A549 (cell line): Measurements from ENCODE around the gene RBMS3. TPM values are rescaled to one million over a fixed set of nuclear protein-coding genes. Genes with fewer than 3 reads are reported as not detected.

Source experiments
- ATAC-seq, 2 experiments: fragments of 200-7000 bp in 1 of 2; fragments of >200 bp in 1 of 2; cut with Nextera tagmentation in 1 of 2; cut with Tn5 transposase in 1 of 2; 3 replicates each; pipeline versions ENCODE4 v1.8.0 to v1.9.1; 2018 to 2020; ENCODE audit warnings: mild to moderate bottlenecking in 1 of 2, moderate library complexity in 1 of 2
- CTCF ChIA-PET: fragments of 300-600 bp; sonication (Branson Sonifier 250); formaldehyde crosslinking; extraction: SDS; loops from one replicate; lab custom pipeline; 2021; ENCODE audit warnings: antibody characterized with exemption, inconsistent platforms; lab: Yijun Ruan, JAX
- POLR2A ChIA-PET: fragments of 350-600 bp; formaldehyde crosslinking; extraction: SDS; loops from one replicate; lab custom pipeline; 2021; ENCODE audit warnings: antibody characterized with exemption, inconsistent platforms; lab: Yijun Ruan, JAX
- DNase-seq, 2 experiments: peaks; one replicate each; pipeline versions ENCODE4 v3.0.0 to v3.0.0-alpha.2; 2011 to 2016; ENCODE audit warnings: low read depth in 1 of 2, low spot score in 1 of 2
- FAIRE-seq: peaks from 2 replicates; lab custom pipeline; 2011; peaks lifted over from hg19 to GRCh38; lab: Jason Lieb, UNC
- H3K27ac ChIP-seq, 2 experiments: fragments of >200 bp; sonication (Bioruptor Twin); formaldehyde crosslinking; 3 replicates each; pipeline ENCODE4 v1.5.1; 2016 to 2017
- H3K4me1 ChIP-seq: fragments of >200 bp; sonication (Bioruptor Twin); formaldehyde crosslinking; 3 replicates; pipeline ENCODE4 v1.6.1; 2016
- H3K4me2 ChIP-seq: fragments of >200 bp; sonication (Bioruptor Twin); formaldehyde crosslinking; 3 replicates; pipeline ENCODE4 v1.6.1; 2016
- H3K4me3 ChIP-seq: fragments of >200 bp; sonication (Bioruptor Twin); formaldehyde crosslinking; 3 replicates; pipeline ENCODE4 v1.5.1; 2016
- H3K9me3 ChIP-seq: fragments of >200 bp; sonication (Bioruptor Twin); formaldehyde crosslinking; 3 replicates; pipeline ENCODE4 v1.6.1; 2016
- ATOH8 ChIP-seq: fragments of 250-450 bp; sonication (Bioruptor Pico); IDR thresholded peaks from 2 replicates; pipeline ENCODE4 v1.5.0; 2020; ENCODE audit warnings: low read depth, mild to moderate bottlenecking, moderate library complexity
- CBX8 ChIP-seq: fragments of 200-600 bp; sonication (generic); IDR thresholded peaks from 2 replicates; pipeline ENCODE4 v1.6.1; 2016
- CTCF ChIP-seq: fragments of >200 bp; sonication (Bioruptor Twin); formaldehyde crosslinking; IDR thresholded peaks from 3 replicates; pipeline ENCODE4 v1.5.1; 2016
- E2F6 ChIP-seq: IDR thresholded peaks from 2 replicates; pipeline ENCODE4 v1.6.1; 2012; ENCODE audit warnings: low read depth, borderline replicate concordance
- ELK1 ChIP-seq: fragments of 150-350 bp; IDR thresholded peaks from 2 replicates; pipeline ENCODE4 v1.6.1; 2014; ENCODE audit warnings: low read depth, mild to moderate bottlenecking, low read length
- FOSB ChIP-seq: fragments of 250-450 bp; sonication (Bioruptor Pico); IDR thresholded peaks from 2 replicates; pipeline ENCODE4 v1.5.0; 2020; ENCODE audit warnings: mild to moderate bottlenecking, moderate library complexity
- GATA3 ChIP-seq: IDR thresholded peaks from 2 replicates; pipeline ENCODE4 v1.6.1; 2012; ENCODE audit warnings: borderline replicate concordance
- HDAC2 ChIP-seq: fragments of 200-600 bp; sonication (generic); IDR thresholded peaks from 2 replicates; pipeline ENCODE4 v1.6.1; 2016
- HES2 ChIP-seq: fragments of >200 bp; sonication (Bioruptor Twin); formaldehyde crosslinking; IDR thresholded peaks from 2 replicates; pipeline ENCODE4 v1.6.1; 2016
- HOXB5 ChIP-seq: fragments of 250-450 bp; sonication (Bioruptor Pico); IDR thresholded peaks from 2 replicates; pipeline ENCODE4 v1.5.0; 2020; ENCODE audit warnings: mild to moderate bottlenecking, moderate library complexity
- KDM1A ChIP-seq: fragments of 200-600 bp; sonication (generic); IDR thresholded peaks from 2 replicates; pipeline ENCODE4 v1.6.1; 2016; ENCODE audit warnings: low read depth, mild to moderate bottlenecking
- MAFK ChIP-seq: fragments of 450-650 bp; IDR thresholded peaks from 2 replicates; pipeline ENCODE4 v1.6.1; 2014; ENCODE audit not compliant: partially characterized antibody
- MYC ChIP-seq: IDR thresholded peaks from 2 replicates; pipeline ENCODE4 v1.6.1; 2012; ENCODE audit warnings: mild to moderate bottlenecking, inconsistent platforms, low read length, improper control_type of control experiment, borderline replicate concordance
- NR3C1 ChIP-seq: fragments of >200 bp; sonication (Bioruptor Twin); formaldehyde crosslinking; IDR thresholded peaks from 3 replicates; pipeline ENCODE4 v1.6.1; 2017
- POLR2A ChIP-seq: IDR thresholded peaks from 2 replicates; pipeline ENCODE4 v1.6.1; 2012; ENCODE audit warnings: mild to moderate bottlenecking, low read length
- RCOR1 ChIP-seq: fragments of 150-350 bp; IDR thresholded peaks from 2 replicates; pipeline ENCODE4 v1.6.1; 2014; ENCODE audit warnings: antibody characterized with exemption, low read length, low read depth
- REST ChIP-seq: fragments of 200-600 bp; sonication (generic); IDR thresholded peaks from 2 replicates; pipeline ENCODE4 v1.6.1; 2016; ENCODE audit warnings: antibody characterized with exemption, mild to moderate bottlenecking, moderate library complexity
- RFX5 ChIP-seq: fragments of 450-650 bp; IDR thresholded peaks from 2 replicates; pipeline ENCODE4 v1.7.1; 2014; ENCODE audit warnings: antibody characterized with exemption, mild to moderate bottlenecking, moderate library complexity
- RNF2 ChIP-seq: fragments of 200-600 bp; sonication (generic); IDR thresholded peaks from 2 replicates; pipeline ENCODE4 v1.6.1; 2016; ENCODE audit warnings: low read depth, mild to moderate bottlenecking, antibody characterized with exemption, moderate library complexity, borderline replicate concordance
- ZFP36 ChIP-seq: fragments of 450-650 bp; IDR thresholded peaks from 2 replicates; pipeline ENCODE4 v1.6.1; 2014; ENCODE audit warnings: borderline replicate concordance; ENCODE audit not compliant: partially characterized antibody
- ZNF302 ChIP-seq: fragments of 250-450 bp; sonication (Bioruptor Pico); IDR thresholded peaks from 2 replicates; pipeline ENCODE4 v1.9.0; 2021; ENCODE audit warnings: inconsistent platforms, mild to moderate bottlenecking, moderate library complexity
- ZSCAN20 ChIP-seq: fragments of 250-450 bp; sonication (Bioruptor Pico); IDR thresholded peaks from 2 replicates; pipeline ENCODE4 v1.8.0; 2022; ENCODE audit warnings: mild to moderate bottlenecking, moderate library complexity
- WGBS: methylation state at CpG from one replicate; pipeline ENCODE4 v1.1.6; 2017; ENCODE audit errors: missing lambda C conversion rate; 5-methylcytosine and 5-hydroxymethylcytosine counted together
- polyA plus RNA-seq, 4 experiments: library from polyadenylated mRNA; depleted of rRNA in 3 of 4; stranded (reverse); fragments of >200 nt; fragmentation: RNase III in 1 of 4; extraction: RNeasy Plus Mini Kit Qiagen cat#74134 plus additional on column Dnase treatment in 1 of 4; gene quantifications; 2 replicates in 3 of 4; 3 replicates in 1 of 4; pipeline ENCODE4 v1.2.3, GENCODE V29; 2011 to 2017

Gene RBMS3
- polyA plus RNA-seq, 2 of the 4 experiments (the other 2 are of a cell fraction) = 0.92 to 4.1 TPM

GRCh38 chr3:29677421-29677820 lies 396.6 kb downstream of the RBMS3 start:
- FAIRE-seq (no peak), ATAC-seq (no peak), DNase-seq (no peak)
- ChIA-PET POLR2A (no interaction called here), CTCF (no interaction called here)
- Histone ChIP-seq H3K4me3 (no peak overlapping the region), H3K27ac (no peak overlapping the region), H3K9me3 (0 out of 3 replicates have a peak, but pooled peaks cover 4% of the 10 kb centered on the region), H3K4me1 (no peaks in the 10 kb centered on the region), H3K4me2 (no peak overlapping the region)
- TF ChIP-seq RCOR1 (no peak), HDAC2 (no peak), ZFP36 (no peak), HES2 (no peak), CBX8 (no peak), CTCF (no peak), ATOH8 (no peak), REST (no peak), RFX5 (no peak), GATA3 (no peak), KDM1A (no peak), ELK1 (no peak), RNF2 (no peak), NR3C1 (no peak), ZNF302 (CRISPR knock-in tag) (no peak), HOXB5 (CRISPR knock-in tag) (no peak), FOSB (CRISPR knock-in tag) (no peak), MYC (no peak), POLR2A (no peak), ZSCAN20 (no peak)
- WGBS = 55% methylated on average over 1 of the region's 1 CpG

GRCh38 chr3:29679944-29680343 lies 399.1 kb downstream of the RBMS3 start:
- no peak overlapping the region for H3K4me2 ChIP-seq
- H3K4me1 ChIP-seq = peaks cover 20% of the 10 kb centered on the region
- TF ChIP-seq E2F6 (no peak), MAFK (peak; percentile 95)
- no peak for ATAC-seq
- ChIA-PET POLR2A (no interaction called here), CTCF (interaction anchor here (0.6 kb wide), 1 partner anchor 481 kb away, joined by 3 read pairs; no protein-coding TSS in a partner anchor)
- DNase-seq = no peak
- WGBS = 87% methylated on average over 4 of the region's 4 CpGs
- FAIRE-seq = no peak
- H3K9me3 ChIP-seq = 0 out of 3 replicates have a peak, but pooled peaks cover 2% of the 10 kb centered on the region
- peak overlapping the region in 1 of 2 experiments; percentile 22; a peak in 1 of 6 replicates for H3K27ac ChIP-seq
- H3K4me3 ChIP-seq = no peak overlapping the region
